Liver (tissue), 3 donors: Measurements from ENCODE around the gene UBE2D3.

Experiments used
- CTCF ChIP-seq: fragments of 150-350 bp; IDR thresholded peaks from 2 replicates; pipeline ENCODE4 v1.5.1; 2017; ENCODE audit warnings: improper control_type of control experiment, low read depth, low read length; ENCODE audit not compliant: missing input control
- EGR1 ChIP-seq, 2 donors: IDR thresholded peaks; 2 replicates each; pipeline ENCODE4 v1.6.1; 2016 to 2018; ENCODE audit warnings: antibody characterized with exemption in 2 of 2, low read depth in 2 of 2
- FOXA1 ChIP-seq: IDR thresholded peaks from 2 replicates; pipeline ENCODE4 v1.6.1; 2016; ENCODE audit warnings: antibody characterized with exemption
- JUND ChIP-seq, 2 donors: IDR thresholded peaks; 2 replicates each; pipeline ENCODE4 v1.6.1; 2016; ENCODE audit warnings: antibody characterized with exemption in 2 of 2
- RXRA ChIP-seq, 2 donors: IDR thresholded peaks; 2 replicates each; pipeline ENCODE4 v1.6.1; 2017 to 2018; ENCODE audit warnings: antibody characterized with exemption in 2 of 2, mild to moderate bottlenecking in 1 of 2
- SP1 ChIP-seq: IDR thresholded peaks from 2 replicates; pipeline ENCODE4 v1.6.1; 2018; ENCODE audit warnings: antibody characterized with exemption, mild to moderate bottlenecking
- TAF1 ChIP-seq: conservative IDR thresholded peaks from 2 replicates; pipeline ENCODE4 v1.6.1; 2016; ENCODE audit warnings: antibody characterized with exemption, mild to moderate bottlenecking
- YY1 ChIP-seq: IDR thresholded peaks from 2 replicates; pipeline ENCODE4 v1.6.1; 2016; ENCODE audit warnings: antibody characterized with exemption, mild to moderate bottlenecking
- ZBTB33 ChIP-seq: IDR thresholded peaks from 2 replicates; pipeline ENCODE4 v1.6.1; 2016; ENCODE audit warnings: antibody characterized with exemption
- donor health status: healthy.
- donor health status: healthy.

- TF ChIP-seq EGR1 (IDR thresholded peaks at IDR 0.05; ENCODE audit: low read depth in 2 of 2): no peak
- no peak for TF ChIP-seq CTCF
- TF ChIP-seq RXRA (IDR thresholded peaks at IDR 0.05): no peak
- TF ChIP-seq TAF1: no peak
- TF ChIP-seq ZBTB33: no peak
- no peak for TF ChIP-seq YY1
- TF ChIP-seq FOXA1: no peak
- no peak for TF ChIP-seq SP1
- no peak for TF ChIP-seq JUND (IDR thresholded peaks at IDR 0.05)
Observed at GRCh38 chr4:102758241-102759160, 68.8 kb downstream of the UBE2D3 start.
